Fibroblast of villous mesenchyme (primary cell): Measurements from ENCODE around the gene PXDC1. TPM values are rescaled to one million over a fixed set of nuclear protein-coding genes. Genes with fewer than 3 reads are reported as not detected.
A peak's percentile ranks its signal among the peaks of the same experiment; 100 is the strongest.

Experiments
- DNase-seq: peaks from one replicate; pipeline ENCODE4 v3.0.0-alpha.2; 2010; ENCODE audit warnings: low read depth
- H3K4me3 ChIP-seq: 2 replicates; pipeline ENCODE4 v1.5.1; 2011; ENCODE audit warnings: low read depth, mild to moderate bottlenecking, low read length
- total RNA-seq: library from RNA; depleted of rRNA; stranded (reverse); fragments of >200 nt; gene quantifications from 2 replicates; pipeline ENCODE4 v1.2.3, GENCODE V29; 2012
- TF ChIP-seq, protein P1 (sequence below): IDR thresholded peaks from 2 replicates; pipeline ENCODE4 v1.5.1; 2012; ENCODE audit warnings: low read depth, mild to moderate bottlenecking, low read length; ENCODE audit not compliant: insufficient read depth

The PXDC1 gene
- total RNA-seq, 1 donor = 92.4 TPM

DNA sequence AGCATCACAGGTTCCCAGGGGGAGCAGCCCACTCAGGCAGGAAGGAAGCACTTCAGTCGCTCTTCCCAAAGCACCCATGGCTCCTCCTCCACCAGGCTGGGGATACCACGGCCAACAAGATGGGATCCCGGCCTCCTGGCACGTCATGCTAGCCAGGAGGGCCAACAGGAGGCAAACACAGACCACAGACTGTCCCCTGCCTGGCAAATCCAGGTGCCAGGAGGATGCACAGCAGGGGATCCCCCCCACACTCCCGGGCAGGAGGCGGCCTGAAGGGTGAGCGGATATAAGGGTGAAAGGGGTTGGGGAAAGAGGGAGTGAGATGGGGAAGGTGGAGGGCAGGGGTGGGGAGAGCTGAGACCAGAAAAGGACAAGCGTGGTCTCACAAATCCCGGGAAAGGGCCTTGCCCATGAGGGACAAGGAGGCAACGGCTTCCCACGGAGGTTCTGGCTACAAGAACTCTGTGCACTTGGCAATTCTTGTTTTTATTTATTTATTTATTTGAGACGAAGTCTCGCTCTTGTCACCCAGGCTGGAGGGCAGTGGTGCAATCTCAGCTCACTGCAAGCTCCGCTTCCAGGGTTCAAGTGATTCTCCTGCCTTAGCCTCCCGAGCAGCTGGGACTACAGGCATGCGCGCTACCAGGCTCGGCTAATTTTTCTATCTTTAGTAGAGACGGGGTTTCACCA lies 7.2 kb downstream of the PXDC1 start:
- no peak overlapping the region for H3K4me3 ChIP-seq
- TF ChIP-seq, protein P1, sequence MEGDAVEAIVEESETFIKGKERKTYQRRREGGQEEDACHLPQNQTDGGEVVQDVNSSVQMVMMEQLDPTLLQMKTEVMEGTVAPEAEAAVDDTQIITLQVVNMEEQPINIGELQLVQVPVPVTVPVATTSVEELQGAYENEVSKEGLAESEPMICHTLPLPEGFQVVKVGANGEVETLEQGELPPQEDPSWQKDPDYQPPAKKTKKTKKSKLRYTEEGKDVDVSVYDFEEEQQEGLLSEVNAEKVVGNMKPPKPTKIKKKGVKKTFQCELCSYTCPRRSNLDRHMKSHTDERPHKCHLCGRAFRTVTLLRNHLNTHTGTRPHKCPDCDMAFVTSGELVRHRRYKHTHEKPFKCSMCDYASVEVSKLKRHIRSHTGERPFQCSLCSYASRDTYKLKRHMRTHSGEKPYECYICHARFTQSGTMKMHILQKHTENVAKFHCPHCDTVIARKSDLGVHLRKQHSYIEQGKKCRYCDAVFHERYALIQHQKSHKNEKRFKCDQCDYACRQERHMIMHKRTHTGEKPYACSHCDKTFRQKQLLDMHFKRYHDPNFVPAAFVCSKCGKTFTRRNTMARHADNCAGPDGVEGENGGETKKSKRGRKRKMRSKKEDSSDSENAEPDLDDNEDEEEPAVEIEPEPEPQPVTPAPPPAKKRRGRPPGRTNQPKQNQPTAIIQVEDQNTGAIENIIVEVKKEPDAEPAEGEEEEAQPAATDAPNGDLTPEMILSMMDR = no peak
- no peak for DNase-seq

DNA sequence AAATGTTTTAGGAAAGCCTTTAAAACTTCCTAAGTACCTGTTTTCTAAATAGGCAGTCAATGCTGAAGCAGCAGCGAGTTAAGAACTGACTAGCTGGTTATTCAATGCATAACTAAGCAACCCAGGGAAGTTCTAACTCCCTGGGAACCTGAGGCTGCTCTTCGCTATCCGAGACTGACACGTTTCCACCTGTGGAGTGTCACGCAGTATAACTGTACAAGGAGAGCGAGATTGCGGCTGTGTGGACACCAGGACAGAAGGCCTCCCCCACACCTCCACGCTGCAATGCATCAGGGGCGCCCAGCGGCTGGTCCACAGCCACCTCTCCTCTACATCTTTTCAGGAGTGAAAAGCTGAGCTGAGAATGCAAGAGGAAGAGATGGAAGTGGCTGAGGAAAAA lies 8.0 kb downstream of the PXDC1 start:
- TF ChIP-seq, protein P1 = no peak
- H3K4me3 ChIP-seq = no peak overlapping the region
- DNase-seq = no peak

DNA sequence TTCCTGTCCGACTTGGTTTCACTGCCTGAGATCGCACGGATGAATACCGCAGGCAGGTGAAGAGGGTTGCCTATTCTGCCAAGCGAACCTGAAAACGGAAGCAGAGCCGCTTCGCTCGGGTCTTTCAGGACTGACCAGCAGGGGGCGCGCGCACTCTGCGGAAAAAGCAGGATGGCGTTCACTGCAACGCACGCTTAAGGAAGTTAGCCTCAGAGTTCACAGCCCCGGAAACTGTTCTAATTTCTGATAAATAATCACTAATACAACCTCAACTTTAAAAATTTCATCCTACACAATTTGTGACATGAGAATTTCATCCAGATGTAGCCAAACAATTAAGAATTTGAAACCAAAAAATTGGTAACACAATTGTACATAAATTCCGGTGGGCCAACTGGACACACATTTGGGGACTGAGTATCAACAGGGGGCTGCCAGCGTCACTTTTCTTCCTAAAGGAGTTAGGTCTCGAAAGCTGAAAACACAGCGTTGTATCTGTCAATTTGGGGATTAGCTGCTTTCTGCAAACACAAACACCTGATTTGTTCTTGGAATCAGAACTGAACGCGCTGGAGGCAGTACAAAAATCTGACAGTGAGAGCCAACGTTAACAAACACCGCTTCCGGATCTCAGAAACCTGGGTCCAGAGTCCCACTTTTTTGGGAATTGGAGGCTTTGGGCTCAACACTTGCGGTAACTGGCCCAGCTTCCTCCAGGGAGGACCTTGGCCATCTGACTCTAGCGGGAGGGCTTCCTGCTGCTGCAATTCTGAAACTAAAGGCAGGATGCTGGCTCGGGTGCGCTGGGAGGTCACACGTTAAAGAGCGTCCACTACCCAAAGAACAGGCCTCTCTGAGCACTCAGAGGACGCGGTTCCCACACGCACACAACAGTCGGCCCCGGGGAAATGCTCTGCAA lies 8.8 kb downstream of the PXDC1 start:
- DNase-seq = peak; percentile 84
- TF ChIP-seq, protein P1 = peak; percentile 88
- H3K4me3 ChIP-seq = peak overlapping the region; percentile 13

DNA sequence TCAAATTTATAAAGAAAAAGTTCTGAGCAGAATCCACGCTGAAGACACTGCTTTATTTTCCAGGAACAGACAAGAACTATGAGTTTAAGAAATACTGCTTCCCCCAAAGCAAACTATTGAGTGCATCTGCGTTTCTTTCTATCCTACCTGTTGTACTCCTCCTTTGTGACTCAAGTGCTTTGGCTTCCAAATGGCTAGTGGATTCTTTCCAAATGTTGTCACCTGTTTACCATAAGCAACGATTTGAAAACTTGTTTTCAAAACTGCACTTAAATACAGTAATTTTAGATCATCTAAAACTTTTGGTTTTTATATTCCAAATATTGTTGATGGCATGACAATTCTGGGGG lies 9.5 kb downstream of the PXDC1 start:
- TF ChIP-seq, protein P1 = no peak
- peak overlapping the region; percentile 2 for H3K4me3 ChIP-seq

DNA sequence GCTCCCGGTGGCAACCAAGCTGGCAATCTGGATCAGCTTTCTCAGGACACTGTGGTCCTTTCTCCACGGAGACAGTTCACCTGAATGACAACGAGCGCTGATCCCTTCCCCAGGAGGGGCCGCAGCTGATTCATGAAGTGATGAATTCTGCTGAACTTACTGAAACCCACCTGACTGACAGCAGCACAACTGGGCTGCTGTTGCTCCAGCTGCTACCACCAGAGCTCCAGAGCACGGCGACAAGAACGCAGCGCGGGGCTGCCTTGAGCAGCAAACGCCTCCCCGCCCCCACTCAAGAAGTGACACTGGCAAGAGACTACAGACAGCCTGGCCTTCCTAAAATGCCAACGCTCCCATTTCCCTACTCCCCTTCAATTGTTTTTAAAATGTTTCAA lies 10.0 kb downstream of the PXDC1 start:
- TF ChIP-seq, protein P1 = no peak
- no peak for DNase-seq
- no peak overlapping the region for H3K4me3 ChIP-seq

More for the DNA sequence above, 9.5 kb downstream of the PXDC1 start:
- no peak for DNase-seq

DNA sequence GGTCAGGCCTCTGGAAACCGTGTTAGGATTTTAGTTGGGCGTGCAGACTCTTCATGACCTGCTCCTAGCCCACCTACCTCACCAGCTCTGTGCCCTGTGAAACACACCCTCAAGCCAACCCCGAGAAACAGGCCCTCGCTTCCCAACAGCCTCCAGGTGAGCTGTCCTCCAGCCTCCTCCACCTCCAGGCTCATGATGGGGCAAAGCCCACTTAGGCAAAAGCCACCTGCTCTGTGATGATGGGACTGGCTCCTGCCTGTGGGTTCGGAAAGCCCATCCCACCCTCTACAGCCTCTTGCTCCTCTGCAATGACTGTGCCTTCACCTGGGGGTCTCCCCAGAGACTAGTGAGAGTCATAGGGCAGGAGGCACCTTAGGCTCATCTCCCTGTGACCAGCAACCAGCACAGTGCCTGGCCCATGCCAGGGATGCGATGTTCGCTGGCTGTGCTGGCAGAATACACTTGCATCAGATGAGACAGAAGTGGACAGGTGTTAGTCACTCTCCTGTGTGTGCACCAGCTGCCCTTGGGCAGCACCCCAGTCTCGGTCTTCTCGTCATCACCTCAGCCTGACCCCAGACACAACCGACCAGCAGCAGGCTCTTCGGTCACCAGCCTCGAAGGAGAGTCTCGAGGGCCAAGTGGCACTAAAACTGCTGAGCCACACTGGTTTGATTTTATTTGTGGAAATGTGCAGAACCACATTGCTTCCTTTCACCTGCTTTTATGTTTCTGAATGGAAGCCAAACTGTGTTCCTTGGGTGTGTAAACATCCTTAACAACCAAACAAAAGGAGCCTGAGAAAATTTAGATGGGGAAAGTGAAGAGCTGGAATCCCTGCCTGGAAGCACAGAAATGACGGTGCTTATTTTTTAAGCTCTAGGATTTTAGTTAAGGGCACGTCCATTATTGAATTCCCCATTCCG lies 10.7 kb downstream of the PXDC1 start:
- no peak overlapping the region for H3K4me3 ChIP-seq
- DNase-seq = no peak
- TF ChIP-seq, protein P1 = no peak
